CD4-positive, alpha-beta T cell (primary cell): ENCODE data around the gene RPL18. TPM values are rescaled to one million over a fixed set of nuclear protein-coding genes. Genes with fewer than 3 reads are reported as not detected.
A peak's percentile ranks its signal among the peaks of the same experiment; 100 is the strongest.

Experiments used
- ATAC-seq: fragments of 200-7000 bp; cut with Tn5 transposase; one replicate; pipeline ENCODE4 v1.10.0; 2022; ENCODE audit warnings: mild to moderate bottlenecking; ENCODE audit not compliant: poor library complexity
- CTCF ChIA-PET: fragments of 350-600 bp; sonication (Branson Sonifier 250); formaldehyde crosslinking; loops from one replicate; lab custom pipeline; 2021; ENCODE audit warnings: antibody characterized with exemption, inconsistent platforms; lab: Charles Lee
- POLR2A ChIA-PET: fragments of 350-600 bp; sonication (Branson Sonifier 250); formaldehyde crosslinking; loops from one replicate; lab custom pipeline; 2021; ENCODE audit warnings: antibody characterized with exemption, inconsistent platforms; lab: Charles Lee
- DNase-seq, 14 experiments: peaks; one replicate each; pipeline ENCODE4 v3.0.0-alpha.2; 2013 to 2020; ENCODE audit warnings: mixed read lengths in 2 of 14
- H3K27ac ChIP-seq, 2 donors: one replicate each; pipeline versions ENCODE4 v1.5.1 to v1.7.0; 2013; ENCODE audit warnings: low read length in 2 of 2, low read depth in 1 of 2, mild to moderate bottlenecking in 1 of 2
- H3K27me3 ChIP-seq, 2 experiments: 1 replicate in 1 of 2; 2 replicates in 1 of 2; pipeline versions ENCODE4 v1.6.1 to v1.7.0; 2013; ENCODE audit warnings: low read length in 2 of 2, control low read depth in 1 of 2, mild to moderate bottlenecking in 1 of 2, moderate library complexity in 1 of 2; ENCODE audit not compliant: insufficient read depth in 2 of 2, control insufficient read depth in 1 of 2
- H3K36me3 ChIP-seq: one replicate; pipeline ENCODE4 v1.6.1; 2013; ENCODE audit warnings: low read length, control low read depth; ENCODE audit not compliant: insufficient read depth
- H3K4me1 ChIP-seq: one replicate; pipeline ENCODE4 v1.6.1; 2013; ENCODE audit warnings: low read length, control low read depth; ENCODE audit not compliant: insufficient read depth
- H3K4me3 ChIP-seq: one replicate; pipeline ENCODE4 v1.5.1; 2013; ENCODE audit warnings: mild to moderate bottlenecking, low read length, moderate library complexity
- H3K9me3 ChIP-seq, 2 experiments: 1 replicate in 1 of 2; 2 replicates in 1 of 2; pipeline versions ENCODE4 v1.6.1 to v1.7.0; 2013; ENCODE audit warnings: low read length in 2 of 2, mild to moderate bottlenecking in 2 of 2, control low read depth in 1 of 2, moderate library complexity in 1 of 2; ENCODE audit not compliant: control insufficient read depth in 1 of 2, insufficient read depth in 1 of 2
- H3K27ac Mint-ChIP-seq: one replicate; pipeline ENCODE4 v1.8.0; 2020; ENCODE audit warnings: mixed read lengths
- H3K27me3 Mint-ChIP-seq: one replicate; pipeline ENCODE4 v1.8.0; 2021; ENCODE audit warnings: mixed read lengths
- H3K36me3 Mint-ChIP-seq: one replicate; pipeline ENCODE4 v1.8.0; 2021; ENCODE audit warnings: low read depth, mixed read lengths
- H3K4me1 Mint-ChIP-seq: one replicate; pipeline ENCODE4 v1.8.0; 2021; ENCODE audit warnings: low read depth, mixed read lengths
- H3K4me3 Mint-ChIP-seq: one replicate; pipeline ENCODE4 v1.8.0; 2020; ENCODE audit warnings: mild to moderate bottlenecking, mixed read lengths
- H3K9me3 Mint-ChIP-seq: one replicate; pipeline ENCODE4 v1.8.0; 2020; ENCODE audit warnings: mixed read lengths
- intact Hi-C, 2 experiments: fragments of 100-400 bp; cut with DNase I in 1 of 2; cut with micrococcal nuclease in 1 of 2; formaldehyde crosslinking; loops; one replicate each; pipeline versions ENCODE4 v1.15.1 to v1.9.0; 2023 to 2025; cut with DNase I, micrococcal nuclease
- total RNA-seq, 174 experiments: library from RNA in 2 of 174; stranded (reverse) in 2 of 174; gene quantifications; one replicate each; pipeline ENCODE4 v1.2.3 and lab custom pipeline; 2021 to 2026
- TF ChIP-seq, protein P1 (sequence below): fragments of 200-600 bp; IDR thresholded peaks from one replicate; pipeline ENCODE4 v1.8.0; 2022; ENCODE audit warnings: antibody characterized with exemption, mild to moderate bottlenecking

RPL18 gene
- total RNA-seq, 2 experiments from 2014 or later = 2,820 to 2,913 TPM

- Mint-ChIP-seq H3K4me3 (no peak overlapping the region), H3K36me3 (no peaks in the 10 kb centered on the region), H3K4me1 (peaks cover 10% of the 10 kb centered on the region), H3K27ac (peak overlapping the region; percentile 88), H3K27me3 (no peaks in the 10 kb centered on the region), H3K9me3 (no peaks in the 10 kb centered on the region)
- Histone ChIP-seq H3K9me3 (no peaks in the 10 kb centered on the region), H3K27ac (peak overlapping the region in 1 of 2 donors; percentile 50), H3K4me3 (peak overlapping the region; percentile 55), H3K4me1 (peaks cover 35% of the 10 kb centered on the region), H3K36me3 (no peaks in the 10 kb centered on the region), H3K27me3 (no peaks in the 10 kb centered on the region)
- DNase-seq = no peak
- intact Hi-C loops = no loop called here
- ATAC-seq = no peak
- TF ChIP-seq, protein P1, sequence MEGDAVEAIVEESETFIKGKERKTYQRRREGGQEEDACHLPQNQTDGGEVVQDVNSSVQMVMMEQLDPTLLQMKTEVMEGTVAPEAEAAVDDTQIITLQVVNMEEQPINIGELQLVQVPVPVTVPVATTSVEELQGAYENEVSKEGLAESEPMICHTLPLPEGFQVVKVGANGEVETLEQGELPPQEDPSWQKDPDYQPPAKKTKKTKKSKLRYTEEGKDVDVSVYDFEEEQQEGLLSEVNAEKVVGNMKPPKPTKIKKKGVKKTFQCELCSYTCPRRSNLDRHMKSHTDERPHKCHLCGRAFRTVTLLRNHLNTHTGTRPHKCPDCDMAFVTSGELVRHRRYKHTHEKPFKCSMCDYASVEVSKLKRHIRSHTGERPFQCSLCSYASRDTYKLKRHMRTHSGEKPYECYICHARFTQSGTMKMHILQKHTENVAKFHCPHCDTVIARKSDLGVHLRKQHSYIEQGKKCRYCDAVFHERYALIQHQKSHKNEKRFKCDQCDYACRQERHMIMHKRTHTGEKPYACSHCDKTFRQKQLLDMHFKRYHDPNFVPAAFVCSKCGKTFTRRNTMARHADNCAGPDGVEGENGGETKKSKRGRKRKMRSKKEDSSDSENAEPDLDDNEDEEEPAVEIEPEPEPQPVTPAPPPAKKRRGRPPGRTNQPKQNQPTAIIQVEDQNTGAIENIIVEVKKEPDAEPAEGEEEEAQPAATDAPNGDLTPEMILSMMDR = no peak
- POLR2A ChIA-PET = no interaction called here
- CTCF ChIA-PET = no interaction called here
Observed at GRCh38 chr19:48596237-48596636, 22.7 kb downstream of the RPL18 start.

GRCh38 chr19:48595833-48596232, 23.1 kb downstream of the RPL18 start:
- Mint-ChIP-seq H3K9me3 (no peaks in the 10 kb centered on the region), H3K27me3 (no peaks in the 10 kb centered on the region), H3K4me3 (no peak overlapping the region), H3K36me3 (no peaks in the 10 kb centered on the region), H3K4me1 (peaks cover 10% of the 10 kb centered on the region), H3K27ac (peak overlapping the region; percentile 88)
- POLR2A ChIA-PET = no interaction called here
- Histone ChIP-seq H3K4me3 (no peak overlapping the region), H3K9me3 (no peaks in the 10 kb centered on the region), H3K4me1 (peaks cover 35% of the 10 kb centered on the region), H3K36me3 (no peaks in the 10 kb centered on the region), H3K27ac (no peak overlapping the region), H3K27me3 (no peaks in the 10 kb centered on the region)
- intact Hi-C loops = no loop called here
- ATAC-seq = no peak
- DNase-seq = no peak
- CTCF ChIA-PET = interaction anchor here (0.9 kb wide), 1 partner anchor 13 kb away, joined by 3 read pairs; no protein-coding TSS in a partner anchor
- TF ChIP-seq, protein P1 = no peak

- no peak for ATAC-seq
- intact Hi-C loops = no loop called here
- H3K36me3 Mint-ChIP-seq = no peaks in the 10 kb centered on the region
- ChIA-PET CTCF (interaction anchor here (0.9 kb wide), 1 partner anchor 14 kb away, joined by 3 read pairs; no protein-coding TSS in a partner anchor), POLR2A (no interaction called here)
- TF ChIP-seq, protein P1 = no peak
- peaks cover 35% of the 10 kb centered on the region for H3K4me1 ChIP-seq
- no peak for DNase-seq
- H3K27me3 ChIP-seq = no peaks in the 10 kb centered on the region
- H3K9me3 Mint-ChIP-seq = no peaks in the 10 kb centered on the region
- no peak overlapping the region for H3K4me3 ChIP-seq
- no peaks in the 10 kb centered on the region for H3K9me3 ChIP-seq
- peaks cover 10% of the 10 kb centered on the region for H3K4me1 Mint-ChIP-seq
- H3K27ac Mint-ChIP-seq = peak overlapping the region; percentile 88
- no peak overlapping the region for H3K27ac ChIP-seq
- no peaks in the 10 kb centered on the region for H3K36me3 ChIP-seq
- no peaks in the 10 kb centered on the region for H3K27me3 Mint-ChIP-seq
- H3K4me3 Mint-ChIP-seq = peak overlapping the region; percentile 71
Observed at GRCh38 chr19:48595171-48595570, 23.8 kb downstream of the RPL18 start.
